Gastroesophageal sphincter (tissue), 3 donors: ENCODE results near the gene SHH.

Experiments
- CTCF ChIP-seq, 4 experiments: fragments of 200-600 bp in 2 of 4; fragments of 450-650 bp in 2 of 4; sonication (generic) in 1 of 4; IDR thresholded peaks; one replicate each; pipeline ENCODE4 v1.5.1; 2017 to 2019; ENCODE audit warnings: antibody characterized with exemption in 4 of 4, mild to moderate bottlenecking in 2 of 4, moderate library complexity in 2 of 4
- POLR2A ChIP-seq, 2 donors: fragments of 450-650 bp; IDR thresholded peaks; one replicate each; pipeline ENCODE4 v1.6.1; 2017; ENCODE audit warnings: antibody characterized with exemption in 2 of 2, mild to moderate bottlenecking in 2 of 2, moderate library complexity in 1 of 2

GRCh38 chr7:155847821-155848435 is 35.7 kb upstream of the SHH start:
- no peak for TF ChIP-seq CTCF (IDR thresholded peaks at IDR 0.05)
- TF ChIP-seq POLR2A (IDR thresholded peaks at IDR 0.05) = no peak
